ENCODE measurements around the gene HHIPL2.

Gene HHIPL2

DNA sequence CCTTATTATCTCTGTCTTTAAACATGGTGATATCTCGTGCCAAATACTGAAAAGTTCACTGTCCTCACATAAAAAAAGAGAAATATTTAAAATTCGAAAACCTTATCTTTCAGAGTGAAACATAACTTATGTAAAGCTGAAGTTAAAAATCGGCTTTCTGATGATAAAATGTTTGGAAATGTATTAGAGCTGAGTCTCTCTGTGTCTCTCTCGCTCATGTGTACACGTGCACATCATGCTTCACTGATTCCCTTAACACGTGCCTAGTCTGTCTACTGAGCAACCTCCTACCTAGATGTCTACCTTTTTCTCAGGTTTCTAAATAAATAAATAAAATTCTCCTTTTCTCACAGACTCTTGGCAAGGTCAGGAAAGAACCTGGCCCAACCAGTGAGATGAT lies 17.1 kb downstream of the HHIPL2 start:
- no peak for TF ChIP-seq EZH2 (IDR thresholded peaks at IDR 0.05; ENCODE audit: borderline replicate concordance, low read length)
- TF ChIP-seq, protein P1, sequence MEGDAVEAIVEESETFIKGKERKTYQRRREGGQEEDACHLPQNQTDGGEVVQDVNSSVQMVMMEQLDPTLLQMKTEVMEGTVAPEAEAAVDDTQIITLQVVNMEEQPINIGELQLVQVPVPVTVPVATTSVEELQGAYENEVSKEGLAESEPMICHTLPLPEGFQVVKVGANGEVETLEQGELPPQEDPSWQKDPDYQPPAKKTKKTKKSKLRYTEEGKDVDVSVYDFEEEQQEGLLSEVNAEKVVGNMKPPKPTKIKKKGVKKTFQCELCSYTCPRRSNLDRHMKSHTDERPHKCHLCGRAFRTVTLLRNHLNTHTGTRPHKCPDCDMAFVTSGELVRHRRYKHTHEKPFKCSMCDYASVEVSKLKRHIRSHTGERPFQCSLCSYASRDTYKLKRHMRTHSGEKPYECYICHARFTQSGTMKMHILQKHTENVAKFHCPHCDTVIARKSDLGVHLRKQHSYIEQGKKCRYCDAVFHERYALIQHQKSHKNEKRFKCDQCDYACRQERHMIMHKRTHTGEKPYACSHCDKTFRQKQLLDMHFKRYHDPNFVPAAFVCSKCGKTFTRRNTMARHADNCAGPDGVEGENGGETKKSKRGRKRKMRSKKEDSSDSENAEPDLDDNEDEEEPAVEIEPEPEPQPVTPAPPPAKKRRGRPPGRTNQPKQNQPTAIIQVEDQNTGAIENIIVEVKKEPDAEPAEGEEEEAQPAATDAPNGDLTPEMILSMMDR (IDR thresholded peaks at IDR 0.05; ENCODE audit: low read length) = no peak
- no peaks in the 10 kb centered on the region for H4K20me1 ChIP-seq (ENCODE audit: insufficient read depth, low read length)
- no peak overlapping the region for H3K4me2 ChIP-seq (ENCODE audit: low read length)
- H2AFZ ChIP-seq (ENCODE audit: low read length) = no peak overlapping the region
- H3K27ac ChIP-seq (ENCODE audit: low read depth, low read length, poor library complexity, severe bottlenecking) = no peak overlapping the region
- no peak overlapping the region for H3K9ac ChIP-seq (ENCODE audit: low read length)
- no peaks in the 10 kb centered on the region for H3K79me2 ChIP-seq (ENCODE audit: insufficient read depth, low read length)
- H3F3A ChIP-seq (ENCODE audit: insufficient read depth, low read length) = no peaks in the 10 kb centered on the region
- H3K4me3 ChIP-seq (ENCODE audit: low read depth, low read length, poor library complexity, severe bottlenecking) = no peak overlapping the region
- no peaks in the 10 kb centered on the region for H3K9me3 ChIP-seq (ENCODE audit: low read length)
- H3K27me3 ChIP-seq (ENCODE audit: insufficient read depth, low read length) = no peaks in the 10 kb centered on the region
- H3K36me3 ChIP-seq (ENCODE audit: insufficient read depth, low read length) = no peaks in the 10 kb centered on the region
- H3K4me1 ChIP-seq (ENCODE audit: insufficient read depth, low read length, severe bottlenecking) = no peaks in the 10 kb centered on the region
- no peaks in the 10 kb centered on the region for H3K9me2 ChIP-seq (ENCODE audit: low read depth, low read length)

DNA sequence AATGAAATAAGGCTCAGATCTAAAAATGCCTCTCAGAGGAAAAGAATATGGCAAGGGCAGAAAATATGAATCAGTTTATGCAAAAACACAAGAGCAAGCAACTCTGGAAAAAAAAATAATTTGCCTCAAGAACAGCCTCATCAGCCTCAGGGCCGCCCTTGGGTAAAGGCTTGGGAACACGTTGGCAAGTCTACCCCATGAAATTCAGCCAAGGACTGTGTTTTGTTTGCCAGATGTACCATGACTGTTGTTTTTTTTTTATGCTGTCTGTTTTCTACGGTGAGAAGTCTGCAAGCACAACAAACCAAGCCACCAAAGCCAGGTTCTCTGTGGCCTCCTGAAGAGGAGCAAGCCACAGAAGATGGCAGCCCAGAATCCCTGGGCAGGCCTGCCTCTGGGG lies 18.0 kb downstream of the HHIPL2 start:
- no peaks in the 10 kb centered on the region for H3K36me3 ChIP-seq (ENCODE audit: insufficient read depth, low read length)
- H3K4me3 ChIP-seq (ENCODE audit: low read depth, low read length, poor library complexity, severe bottlenecking) = no peak overlapping the region
- H3K4me2 ChIP-seq (ENCODE audit: low read length) = no peak overlapping the region
- H3K9me3 ChIP-seq (ENCODE audit: low read length) = no peaks in the 10 kb centered on the region
- no peaks in the 10 kb centered on the region for H3F3A ChIP-seq (ENCODE audit: insufficient read depth, low read length)
- no peak for TF ChIP-seq EZH2 (IDR thresholded peaks at IDR 0.05; ENCODE audit: borderline replicate concordance, low read length)
- TF ChIP-seq, protein P1 (IDR thresholded peaks at IDR 0.05; ENCODE audit: low read length) = no peak
- no peaks in the 10 kb centered on the region for H3K9me2 ChIP-seq (ENCODE audit: low read depth, low read length)
- H3K9ac ChIP-seq (ENCODE audit: low read length) = no peak overlapping the region
- H3K79me2 ChIP-seq (ENCODE audit: insufficient read depth, low read length) = no peaks in the 10 kb centered on the region
- H2AFZ ChIP-seq (ENCODE audit: low read length) = no peak overlapping the region
- H3K4me1 ChIP-seq (ENCODE audit: insufficient read depth, low read length, severe bottlenecking) = no peaks in the 10 kb centered on the region
- no peak overlapping the region for H3K27ac ChIP-seq (ENCODE audit: low read depth, low read length, poor library complexity, severe bottlenecking)
- H4K20me1 ChIP-seq (ENCODE audit: insufficient read depth, low read length) = no peaks in the 10 kb centered on the region
- H3K27me3 ChIP-seq (ENCODE audit: insufficient read depth, low read length) = no peaks in the 10 kb centered on the region

DNA sequence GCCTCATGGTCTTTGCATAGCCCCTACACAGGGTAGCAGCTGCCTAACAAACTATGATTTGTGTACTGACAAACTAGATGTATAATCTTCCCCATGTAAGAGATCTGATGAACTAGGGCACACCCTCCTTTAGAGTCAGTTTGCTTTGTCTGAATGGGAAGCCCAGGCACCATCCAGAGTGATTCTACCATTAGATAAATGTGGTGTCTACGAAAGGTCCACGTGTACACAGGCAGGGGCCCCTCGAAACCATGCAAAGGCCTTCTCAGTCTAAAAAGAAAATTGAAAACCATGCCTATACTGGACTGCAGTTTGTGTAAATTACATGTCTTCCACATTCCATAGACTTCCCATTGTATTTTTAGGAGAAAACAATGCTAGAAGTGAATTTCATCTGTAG lies 18.7 kb downstream of the HHIPL2 start:
- no peaks in the 10 kb centered on the region for H3K9me2 ChIP-seq (ENCODE audit: low read depth, low read length)
- TF ChIP-seq, protein P1 (IDR thresholded peaks at IDR 0.05; ENCODE audit: low read length) = no peak
- no peak for TF ChIP-seq EZH2 (IDR thresholded peaks at IDR 0.05; ENCODE audit: borderline replicate concordance, low read length)
- H3K9me3 ChIP-seq (ENCODE audit: low read length) = no peaks in the 10 kb centered on the region
- no peaks in the 10 kb centered on the region for H3F3A ChIP-seq (ENCODE audit: insufficient read depth, low read length)
- H2AFZ ChIP-seq (ENCODE audit: low read length) = no peak overlapping the region
- H3K4me3 ChIP-seq (ENCODE audit: low read depth, low read length, poor library complexity, severe bottlenecking) = no peak overlapping the region
- no peaks in the 10 kb centered on the region for H3K79me2 ChIP-seq (ENCODE audit: insufficient read depth, low read length)
- no peaks in the 10 kb centered on the region for H3K27me3 ChIP-seq (ENCODE audit: insufficient read depth, low read length)
- no peak overlapping the region for H3K4me2 ChIP-seq (ENCODE audit: low read length)
- no peak overlapping the region for H3K27ac ChIP-seq (ENCODE audit: low read depth, low read length, poor library complexity, severe bottlenecking)
- H4K20me1 ChIP-seq (ENCODE audit: insufficient read depth, low read length) = no peaks in the 10 kb centered on the region
- no peaks in the 10 kb centered on the region for H3K4me1 ChIP-seq (ENCODE audit: insufficient read depth, low read length, severe bottlenecking)
- H3K36me3 ChIP-seq (ENCODE audit: insufficient read depth, low read length) = no peaks in the 10 kb centered on the region
- H3K9ac ChIP-seq (ENCODE audit: low read length) = no peak overlapping the region

Data from OCI-LY1 (cell line).